SU-DHL-6 (cell line): ENCODE data around the gene MAP2K6.

Experiments
- H2AFZ ChIP-seq: fragments of 200-600 bp; sonication (generic); 2 replicates; pipeline ENCODE4 v1.6.1; 2014; ENCODE audit warnings: low read depth, mild to moderate bottlenecking, moderate library complexity, mixed read lengths, antibody characterized with exemption, low read length; ENCODE audit not compliant: severe bottlenecking
- H3F3A ChIP-seq: fragments of 200-600 bp; shearing (Covaris generic); 2 replicates; pipeline ENCODE4 v1.6.0; 2016; ENCODE audit warnings: antibody characterized with exemption, mild to moderate bottlenecking; ENCODE audit not compliant: insufficient read depth
- H3K27ac ChIP-seq: fragments of 200-600 bp; sonication (generic); 2 replicates; pipeline ENCODE4 v1.5.1; 2016; ENCODE audit warnings: low read depth, mild to moderate bottlenecking, low read length, moderate library complexity, mixed read lengths
- H3K27me3 ChIP-seq: fragments of 200-600 bp; sonication (generic), shearing (Covaris generic); 2 replicates; pipeline ENCODE4 v1.6.0; 2014; ENCODE audit warnings: mild to moderate bottlenecking, low read length
- H3K36me3 ChIP-seq: fragments of 200-600 bp; sonication (generic); 2 replicates; pipeline ENCODE4 v1.6.1; 2014; ENCODE audit warnings: mild to moderate bottlenecking, low read length, mixed read lengths
- H3K4me2 ChIP-seq: fragments of 300-600, 200-600 bp; shearing (Covaris generic), sonication (generic); 2 replicates; pipeline ENCODE4 v1.6.0; 2014; ENCODE audit warnings: low read length, low read depth, mild to moderate bottlenecking; ENCODE audit not compliant: poor library complexity, severe bottlenecking
- H3K4me3 ChIP-seq: fragments of 200-600 bp; sonication (generic); 2 replicates; pipeline ENCODE4 v1.5.1; 2014; ENCODE audit warnings: antibody characterized with exemption, low read length, mild to moderate bottlenecking, mixed read lengths; ENCODE audit not compliant: insufficient read depth, poor library complexity, severe bottlenecking
- H3K79me2 ChIP-seq: fragments of 200-600 bp; sonication (generic); 2 replicates; pipeline ENCODE4 v1.6.1; 2014; ENCODE audit warnings: mild to moderate bottlenecking, low read length, moderate library complexity; ENCODE audit not compliant: insufficient read depth
- H3K9ac ChIP-seq: fragments of 200-600 bp; sonication (generic); 2 replicates; pipeline ENCODE4 v1.7.0; 2014; ENCODE audit warnings: mild to moderate bottlenecking, low read length
- H3K9me2 ChIP-seq: fragments of 200-600 bp; sonication (generic); replicated peaks from 2 replicates; pipeline ENCODE4 v1.6.1; 2014; ENCODE audit warnings: low read length; ENCODE audit not compliant: insufficient read depth
- H3K9me3 ChIP-seq: fragments of 200-600 bp; sonication (generic); 2 replicates; pipeline ENCODE4 v1.6.1; 2014; ENCODE audit warnings: low read length, mixed read lengths; ENCODE audit not compliant: insufficient read depth
- H4K20me1 ChIP-seq: fragments of 200-600 bp; sonication (generic); 2 replicates; pipeline ENCODE4 v1.6.1; 2014; ENCODE audit warnings: low read depth, mild to moderate bottlenecking, antibody characterized with exemption, low read length, moderate library complexity, mixed read lengths
- EZH2phosphoT487 ChIP-seq: fragments of 200-600 bp; sonication (generic), shearing (Covaris generic); conservative IDR thresholded peaks from 2 replicates; pipeline ENCODE4 v1.6.1; 2018; ENCODE audit warnings: mild to moderate bottlenecking, antibody characterized with exemption, low read length, moderate library complexity, mixed read lengths
- TF ChIP-seq, protein P1 (sequence below): fragments of 200-600 bp; sonication (generic); IDR thresholded peaks from one replicate; pipeline ENCODE4 v1.5.1; 2017; ENCODE audit warnings: antibody characterized with exemption, mild to moderate bottlenecking, low read length, moderate library complexity; ENCODE audit not compliant: insufficient read depth, poor library complexity, severe bottlenecking

MAP2K6 gene

GRCh38 chr17:69375229-69375628 is 39.3 kb upstream of the MAP2K6 start:
- Histone ChIP-seq H3F3A (no peaks in the 10 kb centered on the region), H3K27ac (no peak overlapping the region), H3K9me2 (no peaks in the 10 kb centered on the region), H3K36me3 (no peaks in the 10 kb centered on the region), H3K4me2 (no peak overlapping the region), H3K27me3 (no peaks in the 10 kb centered on the region), H4K20me1 (no peaks in the 10 kb centered on the region), H3K4me3 (no peak overlapping the region), H3K9ac (no peak overlapping the region), H3K79me2 (no peaks in the 10 kb centered on the region), H3K9me3 (no peaks in the 10 kb centered on the region), H2AFZ (no peak overlapping the region)
- TF ChIP-seq, protein P1, sequence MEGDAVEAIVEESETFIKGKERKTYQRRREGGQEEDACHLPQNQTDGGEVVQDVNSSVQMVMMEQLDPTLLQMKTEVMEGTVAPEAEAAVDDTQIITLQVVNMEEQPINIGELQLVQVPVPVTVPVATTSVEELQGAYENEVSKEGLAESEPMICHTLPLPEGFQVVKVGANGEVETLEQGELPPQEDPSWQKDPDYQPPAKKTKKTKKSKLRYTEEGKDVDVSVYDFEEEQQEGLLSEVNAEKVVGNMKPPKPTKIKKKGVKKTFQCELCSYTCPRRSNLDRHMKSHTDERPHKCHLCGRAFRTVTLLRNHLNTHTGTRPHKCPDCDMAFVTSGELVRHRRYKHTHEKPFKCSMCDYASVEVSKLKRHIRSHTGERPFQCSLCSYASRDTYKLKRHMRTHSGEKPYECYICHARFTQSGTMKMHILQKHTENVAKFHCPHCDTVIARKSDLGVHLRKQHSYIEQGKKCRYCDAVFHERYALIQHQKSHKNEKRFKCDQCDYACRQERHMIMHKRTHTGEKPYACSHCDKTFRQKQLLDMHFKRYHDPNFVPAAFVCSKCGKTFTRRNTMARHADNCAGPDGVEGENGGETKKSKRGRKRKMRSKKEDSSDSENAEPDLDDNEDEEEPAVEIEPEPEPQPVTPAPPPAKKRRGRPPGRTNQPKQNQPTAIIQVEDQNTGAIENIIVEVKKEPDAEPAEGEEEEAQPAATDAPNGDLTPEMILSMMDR: no peak
- no peak for TF ChIP-seq EZH2phosphoT487

- Histone ChIP-seq H3F3A (no peaks in the 10 kb centered on the region), H3K36me3 (no peaks in the 10 kb centered on the region), H3K9me2 (no peaks in the 10 kb centered on the region), H2AFZ (no peak overlapping the region), H3K9me3 (no peaks in the 10 kb centered on the region), H3K27me3 (no peaks in the 10 kb centered on the region), H4K20me1 (no peaks in the 10 kb centered on the region), H3K9ac (no peak overlapping the region), H3K4me3 (no peak overlapping the region), H3K79me2 (no peaks in the 10 kb centered on the region), H3K4me2 (no peak overlapping the region), H3K27ac (no peak overlapping the region)
- no peak for TF ChIP-seq EZH2phosphoT487
- TF ChIP-seq, protein P1: no peak
Observed at GRCh38 chr17:69388822-69389442, 25.6 kb upstream of the MAP2K6 start.

DNA sequence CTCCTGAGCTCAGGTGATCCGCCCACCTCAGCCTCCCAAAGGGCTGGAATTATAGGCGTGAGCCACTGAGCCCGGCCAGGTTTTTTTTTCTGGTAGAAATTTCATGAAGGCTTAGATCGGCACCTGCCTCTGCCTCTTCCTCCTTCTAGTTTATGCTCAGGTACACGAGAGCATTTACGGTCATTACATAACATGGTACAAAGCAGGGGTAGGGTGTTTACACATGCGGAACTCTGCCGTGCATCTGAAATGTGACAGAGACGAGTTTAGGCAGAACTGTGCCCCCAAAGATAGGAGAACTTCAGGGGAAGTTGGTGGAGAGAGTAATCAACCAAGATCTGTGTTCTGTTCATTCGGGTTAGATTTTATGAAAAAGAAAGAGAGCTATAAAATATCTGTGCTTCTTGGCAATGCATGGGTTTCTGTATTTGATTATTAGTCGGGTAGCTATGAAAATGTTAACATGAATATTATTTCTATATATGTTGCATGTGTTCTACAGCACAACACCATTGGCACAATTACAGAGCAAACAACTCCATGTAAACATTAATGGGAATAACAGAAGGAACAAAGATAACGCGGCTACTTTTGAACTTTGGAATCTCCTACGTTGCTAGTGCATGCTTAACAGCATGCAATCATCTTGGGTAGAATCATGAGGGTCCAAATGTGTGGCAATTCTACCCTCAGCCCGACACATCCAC is 23.5 kb upstream of the MAP2K6 start:
- H3K9me2 ChIP-seq: no peaks in the 10 kb centered on the region
- H3K27me3 ChIP-seq: no peaks in the 10 kb centered on the region
- H3K4me2 ChIP-seq: no peak overlapping the region
- H2AFZ ChIP-seq: no peak overlapping the region
- no peaks in the 10 kb centered on the region for H3K36me3 ChIP-seq
- H3K9ac ChIP-seq: no peak overlapping the region
- H3K9me3 ChIP-seq: no peaks in the 10 kb centered on the region
- TF ChIP-seq, protein P1: no peak
- TF ChIP-seq EZH2phosphoT487: no peak
- no peaks in the 10 kb centered on the region for H4K20me1 ChIP-seq
- H3K27ac ChIP-seq: no peak overlapping the region
- no peak overlapping the region for H3K4me3 ChIP-seq
- H3F3A ChIP-seq: no peaks in the 10 kb centered on the region
- no peaks in the 10 kb centered on the region for H3K79me2 ChIP-seq
